ENCODE results near the gene MTARC2. TPM values are rescaled to one million over a fixed set of nuclear protein-coding genes. Genes with fewer than 3 reads are reported as not detected.
A peak's percentile ranks its signal among the peaks of the same experiment; 100 is the strongest.

Gene MTARC2
- total and polyA plus RNA-seq, 2 of the 13 experiments (the other 11 are each of a cell fraction or from before 2014, with no cell fraction given) = 8.5 to 10.1 TPM

DNA sequence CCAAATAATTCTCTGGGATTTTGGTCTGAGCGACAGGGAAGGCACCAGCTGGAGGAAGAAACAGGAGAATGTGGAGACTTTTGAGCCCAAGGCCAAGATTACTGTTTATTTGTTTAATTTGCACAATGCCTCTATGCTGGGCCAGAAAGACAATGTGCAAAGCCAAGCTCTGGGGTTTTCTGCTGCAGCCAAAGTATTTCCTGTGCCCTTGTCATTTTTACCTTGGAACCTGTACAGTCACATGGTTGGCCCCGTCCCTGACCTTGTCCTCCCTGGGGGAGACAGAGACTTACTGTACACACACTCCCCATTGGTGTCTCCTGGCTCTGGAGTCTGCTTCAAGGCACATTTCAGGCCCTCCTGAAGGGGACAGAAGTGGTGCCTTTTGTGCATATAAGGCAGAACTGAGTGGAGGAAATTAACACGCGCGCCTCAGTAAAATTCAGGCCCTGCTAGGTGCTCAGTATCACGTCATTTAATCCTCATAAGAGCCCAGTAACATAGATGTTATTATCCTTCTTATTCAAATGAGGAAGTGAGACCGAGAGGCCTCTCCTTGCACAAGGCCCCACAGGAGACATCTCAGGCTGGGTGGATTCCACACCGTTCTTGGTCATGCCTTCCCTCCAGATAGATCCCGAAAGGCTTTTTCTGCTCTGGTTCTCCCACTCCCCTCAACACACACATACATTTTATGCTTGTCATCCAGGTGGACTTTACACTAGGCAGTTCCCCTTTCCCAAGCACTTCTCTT is 36.9 kb upstream of the MTARC2 start (continued):
- TF ChIP-seq ZBTB21 (CRISPR knock-in tag; IDR thresholded peaks at IDR 0.05) (no peak), ZNF280B (CRISPR knock-in tag; IDR thresholded peaks at IDR 0.05; ENCODE audit: borderline replicate concordance) (no peak), ZNF20 (CRISPR knock-in tag; IDR thresholded peaks at IDR 0.05) (no peak), SOX6 (IDR thresholded peaks at IDR 0.05) (no peak), SOX6 (CRISPR knock-in tag; IDR thresholded peaks at IDR 0.05) (peak; percentile 70), NR1H2 (CRISPR knock-in tag; IDR thresholded peaks at IDR 0.05; ENCODE audit: borderline replicate concordance, low read depth) (no peak), SETDB1 (CRISPR knock-in tag; IDR thresholded peaks at IDR 0.05; ENCODE audit: borderline replicate concordance) (no peak), HOXA7 (CRISPR knock-in tag; IDR thresholded peaks at IDR 0.05) (no peak), KDM2A (CRISPR knock-in tag; IDR thresholded peaks at IDR 0.05; ENCODE audit: borderline replicate concordance, low read depth) (no peak), STAG1 (CRISPR knock-in tag; IDR thresholded peaks at IDR 0.05) (no peak), ESRRA (CRISPR knock-in tag; IDR thresholded peaks at IDR 0.05; ENCODE audit: low read depth) (peak; percentile 81), ZNF383 (CRISPR knock-in tag; IDR thresholded peaks at IDR 0.05; ENCODE audit: borderline replicate concordance) (no peak), CCDC6 (CRISPR knock-in tag; IDR thresholded peaks at IDR 0.05) (no peak), KLF6 (CRISPR knock-in tag; IDR thresholded peaks at IDR 0.05) (no peak), NCOA1 (CRISPR knock-in tag; IDR thresholded peaks at IDR 0.05) (no peak), ZNF251 (CRISPR knock-in tag; IDR thresholded peaks at IDR 0.05) (no peak), THAP11 (CRISPR knock-in tag; IDR thresholded peaks at IDR 0.05) (no peak), FOXA3 (CRISPR knock-in tag; IDR thresholded peaks at IDR 0.05) (peak; percentile 57; the same call in 1 of the 2 replicates), NR3C1 (CRISPR knock-in tag; IDR thresholded peaks at IDR 0.05) (no peak), PRDM4 (CRISPR knock-in tag; IDR thresholded peaks at IDR 0.05; ENCODE audit: borderline replicate concordance) (no peak), MED1 (CRISPR knock-in tag; IDR thresholded peaks at IDR 0.05) (peak; percentile 70)
- TF ChIP-seq, protein P1, sequence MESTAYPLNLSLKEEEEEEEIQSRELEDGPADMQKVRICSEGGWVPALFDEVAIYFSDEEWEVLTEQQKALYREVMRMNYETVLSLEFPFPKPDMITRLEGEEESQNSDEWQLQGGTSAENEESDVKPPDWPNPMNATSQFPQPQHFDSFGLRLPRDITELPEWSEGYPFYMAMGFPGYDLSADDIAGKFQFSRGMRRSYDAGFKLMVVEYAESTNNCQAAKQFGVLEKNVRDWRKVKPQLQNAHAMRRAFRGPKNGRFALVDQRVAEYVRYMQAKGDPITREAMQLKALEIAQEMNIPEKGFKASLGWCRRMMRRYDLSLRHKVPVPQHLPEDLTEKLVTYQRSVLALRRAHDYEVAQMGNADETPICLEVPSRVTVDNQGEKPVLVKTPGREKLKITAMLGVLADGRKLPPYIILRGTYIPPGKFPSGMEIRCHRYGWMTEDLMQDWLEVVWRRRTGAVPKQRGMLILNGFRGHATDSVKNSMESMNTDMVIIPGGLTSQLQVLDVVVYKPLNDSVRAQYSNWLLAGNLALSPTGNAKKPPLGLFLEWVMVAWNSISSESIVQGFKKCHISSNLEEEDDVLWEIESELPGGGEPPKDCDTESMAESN (CRISPR knock-in tag; conservative IDR thresholded peaks at IDR 0.05) = no peak
- TF ChIP-seq, protein P2, sequence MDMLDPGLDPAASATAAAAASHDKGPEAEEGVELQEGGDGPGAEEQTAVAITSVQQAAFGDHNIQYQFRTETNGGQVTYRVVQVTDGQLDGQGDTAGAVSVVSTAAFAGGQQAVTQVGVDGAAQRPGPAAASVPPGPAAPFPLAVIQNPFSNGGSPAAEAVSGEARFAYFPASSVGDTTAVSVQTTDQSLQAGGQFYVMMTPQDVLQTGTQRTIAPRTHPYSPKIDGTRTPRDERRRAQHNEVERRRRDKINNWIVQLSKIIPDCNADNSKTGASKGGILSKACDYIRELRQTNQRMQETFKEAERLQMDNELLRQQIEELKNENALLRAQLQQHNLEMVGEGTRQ (IDR thresholded peaks at IDR 0.05; ENCODE audit: low read depth, low read length) = no peak
- TF ChIP-seq, protein P2 (CRISPR knock-in tag; IDR thresholded peaks at IDR 0.05; ENCODE audit: borderline replicate concordance) = no peak

Measured in HepG2 (cell line).